Mesodermal cell (in vitro differentiated cells): ENCODE results near the gene LSAMP.

ENCODE experiments used
- H3K27ac ChIP-seq: 2 replicates; pipeline ENCODE4 v1.7.0; 2013; ENCODE audit warnings: mild to moderate bottlenecking, low read depth, low read length, moderate library complexity; ENCODE audit not compliant: severe bottlenecking
- H3K36me3 ChIP-seq: 2 replicates; pipeline ENCODE4 v1.7.1; 2013; ENCODE audit warnings: mild to moderate bottlenecking, low read length, moderate library complexity; ENCODE audit not compliant: control insufficient read depth, insufficient read depth
- H3K4me1 ChIP-seq: one replicate; pipeline ENCODE4 v1.7.1; 2013; ENCODE audit warnings: mild to moderate bottlenecking, low read length; ENCODE audit not compliant: insufficient read depth, control insufficient read depth, poor library complexity, severe bottlenecking
- H3K4me3 ChIP-seq: 2 replicates; pipeline ENCODE4 v1.7.0; 2013; ENCODE audit warnings: low read length, control low read depth, mild to moderate bottlenecking; ENCODE audit not compliant: insufficient read depth, poor library complexity, severe bottlenecking; ENCODE audit errors: extremely low read depth
- H3K9me3 ChIP-seq: 2 replicates; pipeline ENCODE4 v1.7.1; 2013; ENCODE audit warnings: mild to moderate bottlenecking, low read length, moderate library complexity; ENCODE audit not compliant: control insufficient read depth
- WGBS, 2 experiments: methylation state at CpG; one replicate each; pipeline ENCODE4 v1.1.5; 2013; ENCODE audit warnings: missing lambda C conversion rate in 2 of 2; ENCODE audit not compliant: insufficient coverage in 2 of 2; 5-methylcytosine and 5-hydroxymethylcytosine counted together

The LSAMP gene

DNA sequence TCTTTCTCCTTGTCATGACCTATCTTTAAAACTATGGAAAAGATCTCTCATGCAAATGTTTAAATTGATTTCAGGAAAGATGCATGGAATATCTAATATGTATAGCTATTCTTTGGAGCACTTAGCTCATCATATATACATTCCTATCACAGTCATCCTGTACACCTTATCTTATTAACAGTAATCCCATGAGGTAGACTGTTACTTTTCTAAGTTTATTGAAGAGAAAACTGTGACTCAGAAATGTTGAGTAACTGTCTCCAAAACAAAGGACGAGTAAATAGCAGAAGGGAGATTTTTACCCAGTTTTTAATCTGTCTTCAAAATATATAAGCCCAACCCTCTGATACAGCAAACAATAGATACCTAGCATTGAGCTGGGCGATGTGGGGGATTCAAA lies 513.7 kb downstream of the LSAMP start:
- Histone ChIP-seq H3K4me1 (no peaks in the 10 kb centered on the region), H3K4me3 (no peak overlapping the region), H3K27ac (no peak overlapping the region), H3K36me3 (no peaks in the 10 kb centered on the region), H3K9me3 (no peaks in the 10 kb centered on the region)
- WGBS, 2 experiments, result no CpG with 5 or more reads among the region's 2 CpGs

DNA sequence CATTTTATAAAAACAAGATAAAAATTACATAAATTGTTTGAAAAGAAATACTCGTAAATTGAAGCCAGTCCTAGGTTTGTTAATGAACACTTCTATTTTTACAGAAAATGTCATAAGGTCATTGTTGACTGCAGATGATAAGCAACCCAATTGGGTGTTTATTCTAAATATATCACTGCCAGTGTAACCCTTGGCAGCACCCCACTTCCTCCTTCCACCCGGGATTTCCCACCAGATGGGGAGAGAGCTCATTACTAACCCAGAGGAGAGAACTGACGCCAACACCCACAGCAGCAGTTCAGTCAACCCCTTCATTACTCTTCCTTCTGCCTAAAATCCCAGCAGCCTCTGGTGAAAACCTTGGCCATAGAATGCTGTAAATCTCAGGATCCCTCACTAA lies 514.4 kb downstream of the LSAMP start:
- H3K27ac ChIP-seq, result no peak overlapping the region
- no peaks in the 10 kb centered on the region for H3K36me3 ChIP-seq
- H3K4me3 ChIP-seq, result no peak overlapping the region
- no peaks in the 10 kb centered on the region for H3K9me3 ChIP-seq
- H3K4me1 ChIP-seq, result no peaks in the 10 kb centered on the region
- 67% methylated on average over 2 of the region's 3 CpGs; no CpG with 5 or more reads in 1 of the 2 experiments for WGBS, 2 experiments

DNA sequence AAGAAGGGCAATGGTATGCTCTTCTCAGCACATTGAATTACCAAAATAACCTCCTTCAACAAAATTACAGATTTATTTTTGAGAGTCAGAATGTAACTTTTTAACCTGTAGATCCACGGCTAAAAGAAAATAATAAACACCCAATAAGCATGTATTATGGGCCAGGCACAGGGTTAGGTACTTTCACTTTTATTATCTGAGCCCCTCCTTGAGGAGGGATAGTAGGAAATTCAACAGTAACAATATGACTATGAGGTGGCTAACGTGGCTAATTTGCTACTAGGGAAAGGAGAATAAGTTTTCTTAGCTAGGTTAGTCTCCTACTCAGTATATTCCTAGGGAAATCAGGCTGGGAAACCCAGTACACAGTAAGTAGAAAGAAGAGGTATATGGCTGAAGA lies 515.1 kb downstream of the LSAMP start:
- no peak overlapping the region for H3K27ac ChIP-seq
- H3K9me3 ChIP-seq, result no peaks in the 10 kb centered on the region
- H3K4me3 ChIP-seq, result no peak overlapping the region
- no peaks in the 10 kb centered on the region for H3K4me1 ChIP-seq
- no peaks in the 10 kb centered on the region for H3K36me3 ChIP-seq
- no CpG with 5 or more reads among the region's 2 CpGs for WGBS, 2 experiments

DNA sequence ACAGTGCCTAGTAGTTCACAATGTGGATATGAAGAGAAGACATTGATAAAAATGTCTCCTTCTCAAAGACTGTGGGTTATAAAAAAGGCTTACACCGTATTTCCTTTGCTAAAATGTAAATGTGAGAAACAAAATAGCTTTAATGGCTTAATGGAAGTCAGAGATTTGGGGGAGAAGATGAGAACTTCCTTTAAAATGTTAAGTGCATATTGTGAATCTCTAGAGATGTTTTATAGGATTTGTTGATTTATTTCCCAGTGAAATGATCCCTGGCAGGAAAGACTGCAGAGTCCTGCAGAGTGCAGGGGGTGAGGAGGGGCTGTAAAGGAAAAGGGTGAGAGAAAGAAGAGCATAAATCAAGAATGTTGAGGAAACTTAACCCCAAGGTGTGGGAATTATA lies 516.9 kb downstream of the LSAMP start:
- 90 to 100% methylated on average over 1 of the region's 1 CpG for WGBS, 2 experiments
- H3K36me3 ChIP-seq, result no peaks in the 10 kb centered on the region

DNA sequence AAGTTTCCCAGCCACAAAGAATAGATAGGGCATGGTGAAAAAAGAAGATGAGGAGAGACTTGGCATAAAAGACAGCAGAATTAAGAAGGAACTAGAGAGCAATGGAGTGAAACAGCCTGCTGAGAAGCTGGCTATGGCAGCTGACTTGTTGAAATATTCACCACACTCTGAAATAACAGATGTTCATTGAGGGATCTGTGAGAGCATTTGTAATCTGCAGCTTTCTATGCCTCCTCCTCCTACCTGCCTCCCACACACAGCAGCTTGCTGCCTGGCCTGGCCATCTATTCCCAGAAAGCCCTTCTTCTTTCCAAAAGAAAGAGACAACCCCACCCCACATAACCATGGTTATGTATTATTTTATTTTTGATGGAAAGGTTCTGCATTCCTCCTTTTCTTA lies 518.1 kb downstream of the LSAMP start:
- Histone ChIP-seq H3K27ac (no peak overlapping the region), H3K36me3 (no peaks in the 10 kb centered on the region), H3K4me1 (no peaks in the 10 kb centered on the region), H3K4me3 (no peak overlapping the region), H3K9me3 (no peaks in the 10 kb centered on the region)

More for the DNA sequence above, 516.9 kb downstream of the LSAMP start:
- Histone ChIP-seq H3K4me3 (no peak overlapping the region), H3K27ac (no peak overlapping the region), H3K9me3 (no peaks in the 10 kb centered on the region), H3K4me1 (no peaks in the 10 kb centered on the region)

DNA sequence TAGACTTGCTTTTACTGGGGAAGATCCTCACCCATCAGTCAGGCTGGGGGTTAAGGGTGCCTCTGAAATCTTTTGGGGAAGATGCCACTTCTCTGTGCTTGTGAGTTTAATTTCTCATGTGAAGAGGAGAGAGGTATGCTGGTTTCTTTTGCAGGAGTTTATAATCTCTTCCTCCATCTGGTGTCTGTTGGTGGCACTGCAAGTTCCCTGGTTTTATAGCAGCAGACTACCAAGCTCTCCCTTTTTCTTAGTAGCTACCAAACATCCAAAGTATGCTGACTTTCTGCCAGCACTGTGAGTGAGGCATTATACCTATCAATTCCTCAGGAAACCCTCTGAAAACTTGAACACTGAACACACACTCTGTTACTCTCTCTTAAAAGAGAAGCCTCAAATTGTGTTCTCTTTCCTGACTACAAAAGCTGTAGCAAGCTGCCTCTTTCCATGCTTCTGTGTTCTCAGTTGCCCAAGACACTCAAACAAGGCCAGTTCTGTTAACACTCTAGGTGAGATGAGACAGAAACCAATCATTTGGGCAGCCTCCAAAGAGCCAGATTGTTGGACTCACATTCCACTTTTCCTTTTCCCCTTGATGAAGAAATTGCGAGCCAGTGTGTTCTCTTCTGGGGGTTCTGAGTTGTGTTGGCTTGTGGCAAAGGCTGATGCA lies 522.5 kb downstream of the LSAMP start:
- H3K4me3 ChIP-seq, result no peak overlapping the region
- WGBS, 2 experiments, result no CpG with 5 or more reads among the region's 1 CpG
- no peaks in the 10 kb centered on the region for H3K4me1 ChIP-seq
- H3K27ac ChIP-seq, result no peak overlapping the region
- H3K36me3 ChIP-seq, result no peaks in the 10 kb centered on the region
- no peaks in the 10 kb centered on the region for H3K9me3 ChIP-seq

DNA sequence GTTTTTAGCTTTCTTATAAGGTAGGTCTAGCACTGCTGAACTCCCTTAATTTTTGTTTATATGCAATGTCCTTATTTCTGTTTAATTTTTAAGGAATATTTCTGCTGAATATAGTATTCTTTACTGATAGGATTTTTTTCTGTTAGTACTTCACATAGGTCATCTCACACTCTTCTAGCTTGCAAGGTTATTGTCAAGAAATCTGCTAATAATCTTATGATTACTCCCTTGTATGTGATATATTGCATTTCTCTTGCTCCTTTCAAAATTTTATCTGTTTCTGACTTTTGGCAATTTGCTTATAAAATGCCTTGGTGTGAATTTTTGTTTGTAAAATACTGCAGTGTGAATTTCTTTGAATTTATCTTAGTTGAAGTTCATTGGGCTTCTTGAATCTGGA lies 523.6 kb downstream of the LSAMP start:
- no peaks in the 10 kb centered on the region for H3K9me3 ChIP-seq
- H3K4me3 ChIP-seq, result no peak overlapping the region
- no peaks in the 10 kb centered on the region for H3K36me3 ChIP-seq
- no peak overlapping the region for H3K27ac ChIP-seq
- no peaks in the 10 kb centered on the region for H3K4me1 ChIP-seq

DNA sequence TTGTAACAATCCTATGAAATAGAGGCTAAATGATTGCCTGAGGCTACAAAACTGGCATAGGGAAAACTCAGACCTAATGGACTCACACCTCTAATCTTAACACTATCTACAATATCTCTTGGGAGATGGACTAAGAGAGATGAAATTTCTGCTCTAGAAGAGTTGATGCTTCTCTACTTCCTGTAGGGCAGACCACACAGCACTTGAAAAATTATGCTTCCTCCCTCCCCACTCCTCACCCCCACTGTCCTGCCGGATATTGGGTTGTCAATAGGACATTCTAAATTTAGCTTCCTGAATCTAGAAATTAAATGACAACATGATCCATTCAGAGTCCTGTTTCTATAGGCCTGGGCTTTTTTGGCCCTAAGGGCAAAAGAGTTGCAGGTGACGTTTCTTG lies 526.4 kb downstream of the LSAMP start:
- WGBS, 2 experiments, result 82 to 100% methylated on average over 1 to 2 of the region's 2 CpGs
- no peaks in the 10 kb centered on the region for H3K4me1 ChIP-seq
- no peak overlapping the region for H3K27ac ChIP-seq
- no peaks in the 10 kb centered on the region for H3K36me3 ChIP-seq
- no peak overlapping the region for H3K4me3 ChIP-seq
- no peaks in the 10 kb centered on the region for H3K9me3 ChIP-seq

DNA sequence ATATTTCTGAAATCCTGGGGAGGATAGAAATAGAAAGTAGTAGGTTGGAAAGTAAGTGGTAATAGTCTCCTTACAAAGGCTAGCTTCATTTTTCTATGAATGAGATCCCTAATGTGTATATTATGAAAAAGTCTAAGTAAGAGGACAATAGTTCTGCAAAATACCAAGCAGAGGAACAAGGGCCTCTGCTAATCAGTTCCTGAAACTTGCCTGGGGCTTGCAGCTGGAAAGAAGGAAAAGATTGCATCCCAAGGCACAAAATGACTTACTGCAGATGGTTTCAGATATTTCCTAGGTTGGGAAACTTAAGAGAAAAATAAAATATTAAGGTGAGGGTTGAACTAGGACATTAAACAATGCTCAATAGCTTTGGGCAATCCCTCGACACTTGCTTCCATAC lies 528.4 kb downstream of the LSAMP start:
- 100% methylated on average over 1 of the region's 1 CpG; no CpG with 5 or more reads in 1 of the 2 experiments for WGBS, 2 experiments
- H3K4me3 ChIP-seq, result no peak overlapping the region
- H3K27ac ChIP-seq, result no peak overlapping the region

DNA sequence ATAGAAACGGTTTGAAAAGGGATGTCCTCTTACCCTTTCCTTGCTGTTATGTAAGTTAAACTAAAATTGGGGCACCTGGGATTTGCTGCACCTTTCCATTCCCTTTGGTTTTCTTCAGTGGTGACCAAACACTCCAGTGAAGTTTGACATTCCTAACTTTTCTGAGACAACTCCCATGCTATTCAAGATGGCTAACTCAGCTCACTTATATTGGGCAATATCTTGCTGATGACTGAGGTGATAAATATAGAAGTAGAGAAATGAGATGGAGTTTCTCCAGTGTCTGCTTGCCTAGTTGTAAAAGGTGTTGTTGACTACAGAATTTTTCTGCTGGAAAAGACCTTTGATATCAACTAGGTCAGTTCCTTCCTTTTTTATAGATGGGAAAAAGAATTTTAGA lies 530.2 kb downstream of the LSAMP start:
- no peak overlapping the region for H3K4me3 ChIP-seq
- H3K36me3 ChIP-seq, result no peaks in the 10 kb centered on the region
- no peak overlapping the region for H3K27ac ChIP-seq
- no peaks in the 10 kb centered on the region for H3K4me1 ChIP-seq
- no peaks in the 10 kb centered on the region for H3K9me3 ChIP-seq
- WGBS, 2 experiments, result 71 to 80% methylated on average over 1 of the region's 1 CpG

More for the DNA sequence above, 528.4 kb downstream of the LSAMP start:
- Histone ChIP-seq H3K36me3 (no peaks in the 10 kb centered on the region), H3K4me1 (no peaks in the 10 kb centered on the region), H3K9me3 (no peaks in the 10 kb centered on the region)

DNA sequence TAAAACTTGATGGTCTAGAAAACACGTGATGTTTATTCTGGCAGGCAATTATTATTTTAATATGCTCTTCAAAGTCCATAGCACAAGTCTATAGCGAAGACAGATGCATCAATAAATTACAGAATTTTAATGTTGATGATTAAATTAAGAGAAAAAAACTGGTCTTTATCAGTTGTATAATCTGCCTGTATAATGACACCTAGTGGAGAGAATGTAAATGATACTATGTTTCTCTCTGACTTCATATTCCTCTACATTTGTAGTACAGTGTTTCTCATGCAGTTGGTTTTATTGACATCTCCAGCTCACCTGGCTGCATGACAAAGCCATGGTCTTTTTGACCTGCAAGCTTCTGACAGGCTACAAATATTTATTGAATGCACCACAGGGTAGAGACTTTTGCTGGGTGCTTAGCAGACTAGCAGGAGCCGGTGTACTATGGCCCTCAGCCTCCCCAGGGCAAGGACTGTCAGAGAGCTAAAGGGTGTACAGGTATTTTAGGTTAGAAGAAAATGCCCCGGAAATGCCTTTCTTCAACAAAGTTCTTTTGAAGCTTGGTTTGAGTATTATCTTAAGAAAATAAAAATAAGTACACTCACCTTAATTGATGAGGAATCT lies 532.1 kb downstream of the LSAMP start:
- no peaks in the 10 kb centered on the region for H3K9me3 ChIP-seq
- no peak overlapping the region for H3K4me3 ChIP-seq
- H3K36me3 ChIP-seq, result no peaks in the 10 kb centered on the region
- 100% methylated on average over 1 of the region's 4 CpGs; no CpG with 5 or more reads in 1 of the 2 experiments for WGBS, 2 experiments
- H3K27ac ChIP-seq, result no peak overlapping the region
- no peaks in the 10 kb centered on the region for H3K4me1 ChIP-seq
